ENCODE measurements around the gene ENPP1.

DNA sequence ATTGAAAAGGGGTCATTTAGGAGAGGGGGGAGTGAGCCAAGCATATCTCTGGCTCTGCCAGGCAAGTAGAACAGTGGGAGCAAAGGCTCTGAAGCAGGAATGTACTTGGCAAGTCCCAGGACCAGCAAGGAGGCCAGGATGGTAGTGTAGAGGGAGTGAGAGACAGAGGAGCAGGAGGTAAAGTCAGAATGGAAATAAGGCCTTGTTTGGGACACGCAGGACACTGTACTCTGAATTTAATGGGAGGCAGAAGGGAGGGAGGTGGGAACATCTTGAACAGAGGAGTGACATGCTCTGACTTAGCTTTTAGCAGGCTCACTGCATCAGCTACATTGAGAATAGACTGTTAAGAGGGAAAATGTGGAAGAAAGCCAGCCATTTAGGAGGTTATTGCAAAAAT lies 37.0 kb upstream of the ENPP1 start:
- TF ChIP-seq, protein P1, sequence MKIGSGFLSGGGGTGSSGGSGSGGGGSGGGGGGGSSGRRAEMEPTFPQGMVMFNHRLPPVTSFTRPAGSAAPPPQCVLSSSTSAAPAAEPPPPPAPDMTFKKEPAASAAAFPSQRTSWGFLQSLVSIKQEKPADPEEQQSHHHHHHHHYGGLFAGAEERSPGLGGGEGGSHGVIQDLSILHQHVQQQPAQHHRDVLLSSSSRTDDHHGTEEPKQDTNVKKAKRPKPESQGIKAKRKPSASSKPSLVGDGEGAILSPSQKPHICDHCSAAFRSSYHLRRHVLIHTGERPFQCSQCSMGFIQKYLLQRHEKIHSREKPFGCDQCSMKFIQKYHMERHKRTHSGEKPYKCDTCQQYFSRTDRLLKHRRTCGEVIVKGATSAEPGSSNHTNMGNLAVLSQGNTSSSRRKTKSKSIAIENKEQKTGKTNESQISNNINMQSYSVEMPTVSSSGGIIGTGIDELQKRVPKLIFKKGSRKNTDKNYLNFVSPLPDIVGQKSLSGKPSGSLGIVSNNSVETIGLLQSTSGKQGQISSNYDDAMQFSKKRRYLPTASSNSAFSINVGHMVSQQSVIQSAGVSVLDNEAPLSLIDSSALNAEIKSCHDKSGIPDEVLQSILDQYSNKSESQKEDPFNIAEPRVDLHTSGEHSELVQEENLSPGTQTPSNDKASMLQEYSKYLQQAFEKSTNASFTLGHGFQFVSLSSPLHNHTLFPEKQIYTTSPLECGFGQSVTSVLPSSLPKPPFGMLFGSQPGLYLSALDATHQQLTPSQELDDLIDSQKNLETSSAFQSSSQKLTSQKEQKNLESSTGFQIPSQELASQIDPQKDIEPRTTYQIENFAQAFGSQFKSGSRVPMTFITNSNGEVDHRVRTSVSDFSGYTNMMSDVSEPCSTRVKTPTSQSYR (CRISPR knock-in tag; IDR thresholded peaks at IDR 0.05): no peak
- TF ChIP-seq CREB1 (CRISPR knock-in tag; IDR thresholded peaks at IDR 0.05): no peak
- TF ChIP-seq ZNF671 (CRISPR knock-in tag; IDR thresholded peaks at IDR 0.05): no peak
- TF ChIP-seq, protein P2, sequence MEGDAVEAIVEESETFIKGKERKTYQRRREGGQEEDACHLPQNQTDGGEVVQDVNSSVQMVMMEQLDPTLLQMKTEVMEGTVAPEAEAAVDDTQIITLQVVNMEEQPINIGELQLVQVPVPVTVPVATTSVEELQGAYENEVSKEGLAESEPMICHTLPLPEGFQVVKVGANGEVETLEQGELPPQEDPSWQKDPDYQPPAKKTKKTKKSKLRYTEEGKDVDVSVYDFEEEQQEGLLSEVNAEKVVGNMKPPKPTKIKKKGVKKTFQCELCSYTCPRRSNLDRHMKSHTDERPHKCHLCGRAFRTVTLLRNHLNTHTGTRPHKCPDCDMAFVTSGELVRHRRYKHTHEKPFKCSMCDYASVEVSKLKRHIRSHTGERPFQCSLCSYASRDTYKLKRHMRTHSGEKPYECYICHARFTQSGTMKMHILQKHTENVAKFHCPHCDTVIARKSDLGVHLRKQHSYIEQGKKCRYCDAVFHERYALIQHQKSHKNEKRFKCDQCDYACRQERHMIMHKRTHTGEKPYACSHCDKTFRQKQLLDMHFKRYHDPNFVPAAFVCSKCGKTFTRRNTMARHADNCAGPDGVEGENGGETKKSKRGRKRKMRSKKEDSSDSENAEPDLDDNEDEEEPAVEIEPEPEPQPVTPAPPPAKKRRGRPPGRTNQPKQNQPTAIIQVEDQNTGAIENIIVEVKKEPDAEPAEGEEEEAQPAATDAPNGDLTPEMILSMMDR (IDR thresholded peaks at IDR 0.05): no peak
- no peak for TF ChIP-seq ETV6 (CRISPR knock-in tag; IDR thresholded peaks at IDR 0.05)
- TF ChIP-seq, protein P3, sequence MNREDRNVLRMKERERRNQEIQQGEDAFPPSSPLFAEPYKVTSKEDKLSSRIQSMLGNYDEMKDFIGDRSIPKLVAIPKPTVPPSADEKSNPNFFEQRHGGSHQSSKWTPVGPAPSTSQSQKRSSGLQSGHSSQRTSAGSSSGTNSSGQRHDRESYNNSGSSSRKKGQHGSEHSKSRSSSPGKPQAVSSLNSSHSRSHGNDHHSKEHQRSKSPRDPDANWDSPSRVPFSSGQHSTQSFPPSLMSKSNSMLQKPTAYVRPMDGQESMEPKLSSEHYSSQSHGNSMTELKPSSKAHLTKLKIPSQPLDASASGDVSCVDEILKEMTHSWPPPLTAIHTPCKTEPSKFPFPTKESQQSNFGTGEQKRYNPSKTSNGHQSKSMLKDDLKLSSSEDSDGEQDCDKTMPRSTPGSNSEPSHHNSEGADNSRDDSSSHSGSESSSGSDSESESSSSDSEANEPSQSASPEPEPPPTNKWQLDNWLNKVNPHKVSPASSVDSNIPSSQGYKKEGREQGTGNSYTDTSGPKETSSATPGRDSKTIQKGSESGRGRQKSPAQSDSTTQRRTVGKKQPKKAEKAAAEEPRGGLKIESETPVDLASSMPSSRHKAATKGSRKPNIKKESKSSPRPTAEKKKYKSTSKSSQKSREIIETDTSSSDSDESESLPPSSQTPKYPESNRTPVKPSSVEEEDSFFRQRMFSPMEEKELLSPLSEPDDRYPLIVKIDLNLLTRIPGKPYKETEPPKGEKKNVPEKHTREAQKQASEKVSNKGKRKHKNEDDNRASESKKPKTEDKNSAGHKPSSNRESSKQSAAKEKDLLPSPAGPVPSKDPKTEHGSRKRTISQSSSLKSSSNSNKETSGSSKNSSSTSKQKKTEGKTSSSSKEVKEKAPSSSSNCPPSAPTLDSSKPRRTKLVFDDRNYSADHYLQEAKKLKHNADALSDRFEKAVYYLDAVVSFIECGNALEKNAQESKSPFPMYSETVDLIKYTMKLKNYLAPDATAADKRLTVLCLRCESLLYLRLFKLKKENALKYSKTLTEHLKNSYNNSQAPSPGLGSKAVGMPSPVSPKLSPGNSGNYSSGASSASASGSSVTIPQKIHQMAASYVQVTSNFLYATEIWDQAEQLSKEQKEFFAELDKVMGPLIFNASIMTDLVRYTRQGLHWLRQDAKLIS (CRISPR knock-in tag; IDR thresholded peaks at IDR 0.05; ENCODE audit: borderline replicate concordance): no peak
- no peak for TF ChIP-seq KAT7 (CRISPR knock-in tag; IDR thresholded peaks at IDR 0.05; ENCODE audit: borderline replicate concordance)
- TF ChIP-seq, protein P4, sequence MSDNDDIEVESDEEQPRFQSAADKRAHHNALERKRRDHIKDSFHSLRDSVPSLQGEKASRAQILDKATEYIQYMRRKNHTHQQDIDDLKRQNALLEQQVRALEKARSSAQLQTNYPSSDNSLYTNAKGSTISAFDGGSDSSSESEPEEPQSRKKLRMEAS (CRISPR knock-in tag; IDR thresholded peaks at IDR 0.05): no peak
- no peak for TF ChIP-seq FOXP1 (CRISPR knock-in tag; IDR thresholded peaks at IDR 0.05; ENCODE audit: borderline replicate concordance)
- TF ChIP-seq SP1 (CRISPR knock-in tag; conservative IDR thresholded peaks at IDR 0.05): no peak
- no peak for TF ChIP-seq IRF2 (CRISPR knock-in tag; IDR thresholded peaks at IDR 0.05; ENCODE audit: borderline replicate concordance, low read depth)

Data from WTC11 (cell line).